Activated T-helper 2 cell treated with anti-CD3 and anti-CD28 coated beads, Interferon-gamma antibody, Interleukin-2, Interleukin-4, amounts not matched to agents 10 μg/mL and 5 μg/mL and 100 μg/mL, durations not matched to agents 14 hours and 24 hours and 36 hours (primary cell): ENCODE measurements around the gene ABCB8. TPM values are rescaled to one million over a fixed set of nuclear protein-coding genes. Genes with fewer than 3 reads are reported as not detected.

Experiments
- DNase-seq: peaks from one replicate; pipeline ENCODE4 v3.0.0; 2021; ENCODE audit warnings: low spot score
- H3K27ac Mint-ChIP-seq: one replicate; pipeline ENCODE4 v1.8.0; 2021; ENCODE audit warnings: mixed read lengths
- H3K27me3 Mint-ChIP-seq: one replicate; pipeline ENCODE4 v1.8.0; 2021; ENCODE audit warnings: low read depth, mixed read lengths
- H3K36me3 Mint-ChIP-seq: one replicate; pipeline ENCODE4 v1.8.0; 2021; ENCODE audit warnings: low read depth, mixed read lengths
- H3K4me1 Mint-ChIP-seq: one replicate; pipeline ENCODE4 v1.8.0; 2021; ENCODE audit warnings: low read depth, mixed read lengths
- H3K4me3 Mint-ChIP-seq: one replicate; pipeline ENCODE4 v1.8.0; 2021; ENCODE audit warnings: low read depth, mild to moderate bottlenecking, moderate library complexity, mixed read lengths
- H3K9me3 Mint-ChIP-seq: one replicate; pipeline ENCODE4 v1.8.0; 2021; ENCODE audit warnings: mixed read lengths
- intact Hi-C: fragments of 100-400 bp; cut with micrococcal nuclease; formaldehyde crosslinking; loops from one replicate; pipeline ENCODE4 v1.15.1; 2023
- total RNA-seq: library from RNA; stranded (reverse); gene quantifications from 2 replicates; pipeline ENCODE4 v1.2.3, GENCODE V29; 2022

ABCB8 gene
- total RNA-seq = 59.5 and 59.6 TPM in 2 replicates

- peaks cover 3% of the 10 kb centered on the region for H3K36me3 Mint-ChIP-seq
- H3K9me3 Mint-ChIP-seq = no peaks in the 10 kb centered on the region
- peak; percentile 99 for DNase-seq
- peaks cover 13% of the 10 kb centered on the region for H3K4me1 Mint-ChIP-seq
- peak within 1 kb of the TSS; percentile 96 for H3K4me3 Mint-ChIP-seq
- peak within 1 kb of the TSS; percentile 93 for H3K27ac Mint-ChIP-seq
- H3K27me3 Mint-ChIP-seq = peaks cover 2% of the 10 kb centered on the region
- intact Hi-C loops = loop anchor here (1.0 to 2.0 kb wide), 5 partner anchors 11 to 322 kb away; partner anchors contain the start of gene TMUB1
Observed at GRCh38 chr7:151028131-151028947, at the start of gene ABCB8. ABCB8 (plus strand) TSS chr7:151028450; CDS start chr7:151028516, 66 bp downstream.

GRCh38 chr7:150979713-150980390, 48.4 kb upstream of the ABCB8 start:
- H3K27ac Mint-ChIP-seq = no peak overlapping the region
- intact Hi-C loops = loop anchor here (5.0 kb wide), 1 partner anchor 32 kb away; no protein-coding TSS in a partner anchor
- no peak for DNase-seq
- H3K36me3 Mint-ChIP-seq = no peaks in the 10 kb centered on the region
- H3K9me3 Mint-ChIP-seq = no peaks in the 10 kb centered on the region
- peaks cover 55% of the 10 kb centered on the region for H3K27me3 Mint-ChIP-seq
- peaks cover 19% of the 10 kb centered on the region for H3K4me1 Mint-ChIP-seq
- H3K4me3 Mint-ChIP-seq = no peak overlapping the region

GRCh38 chr7:150980663-150981062, 47.6 kb upstream of the ABCB8 start:
- peaks cover 14% of the 10 kb centered on the region for H3K4me1 Mint-ChIP-seq
- intact Hi-C loops = no loop called here

GRCh38 chr7:150981644-150982043, 46.6 kb upstream of the ABCB8 start:
- peaks cover 18% of the 10 kb centered on the region for H3K4me1 Mint-ChIP-seq
- no peak for DNase-seq
- intact Hi-C loops = no loop called here
- H3K27me3 Mint-ChIP-seq = peaks cover 55% of the 10 kb centered on the region
- H3K36me3 Mint-ChIP-seq = no peaks in the 10 kb centered on the region
- no peak overlapping the region for H3K4me3 Mint-ChIP-seq
- no peaks in the 10 kb centered on the region for H3K9me3 Mint-ChIP-seq
- no peak overlapping the region for H3K27ac Mint-ChIP-seq

More at GRCh38 chr7:150980663-150981062, 47.6 kb upstream of the ABCB8 start:
- H3K27me3 Mint-ChIP-seq = peaks cover 55% of the 10 kb centered on the region
- no peaks in the 10 kb centered on the region for H3K9me3 Mint-ChIP-seq
- no peak overlapping the region for H3K27ac Mint-ChIP-seq
- H3K4me3 Mint-ChIP-seq = no peak overlapping the region
- no peak for DNase-seq
- no peaks in the 10 kb centered on the region for H3K36me3 Mint-ChIP-seq

- Mint-ChIP-seq H3K4me3 (no peak overlapping the region), H3K27ac (no peak overlapping the region), H3K36me3 (no peaks in the 10 kb centered on the region), H3K27me3 (peaks cover 48% of the 10 kb centered on the region), H3K4me1 (peaks cover 13% of the 10 kb centered on the region), H3K9me3 (no peaks in the 10 kb centered on the region)
- intact Hi-C loops = no loop called here
- no peak for DNase-seq
Observed at GRCh38 chr7:150982351-150982750, 45.9 kb upstream of the ABCB8 start.

- H3K27me3 Mint-ChIP-seq = peaks cover 50% of the 10 kb centered on the region
- no peak overlapping the region for H3K27ac Mint-ChIP-seq
- no peaks in the 10 kb centered on the region for H3K36me3 Mint-ChIP-seq
- no peak for DNase-seq
- intact Hi-C loops = no loop called here
- H3K4me1 Mint-ChIP-seq = peaks cover 14% of the 10 kb centered on the region
- H3K9me3 Mint-ChIP-seq = no peaks in the 10 kb centered on the region
- no peak overlapping the region for H3K4me3 Mint-ChIP-seq
Observed at GRCh38 chr7:150983893-150984368, 44.3 kb upstream of the ABCB8 start.

- peak; percentile 42 for DNase-seq
- Mint-ChIP-seq H3K27ac (no peak overlapping the region), H3K4me3 (no peak overlapping the region), H3K27me3 (peaks cover 46% of the 10 kb centered on the region), H3K36me3 (no peaks in the 10 kb centered on the region), H3K4me1 (peaks cover 12% of the 10 kb centered on the region), H3K9me3 (peaks cover 3% of the 10 kb centered on the region)
- intact Hi-C loops = loop anchor here (1.0 kb wide), 1 partner anchor 208 kb away; no protein-coding TSS in a partner anchor
Observed at GRCh38 chr7:150986099-150986512, 42.1 kb upstream of the ABCB8 start.

GRCh38 chr7:150986556-150986955, 41.7 kb upstream of the ABCB8 start:
- Mint-ChIP-seq H3K27me3 (peaks cover 41% of the 10 kb centered on the region), H3K4me1 (peaks cover 12% of the 10 kb centered on the region), H3K4me3 (no peak overlapping the region), H3K9me3 (peaks cover 3% of the 10 kb centered on the region), H3K36me3 (no peaks in the 10 kb centered on the region), H3K27ac (no peak overlapping the region)
- intact Hi-C loops = loop anchor here (1.0 kb wide), 1 partner anchor 208 kb away; no protein-coding TSS in a partner anchor
- DNase-seq = no peak

GRCh38 chr7:150988230-150989226, 39.7 kb upstream of the ABCB8 start:
- H3K9me3 Mint-ChIP-seq = peaks cover 3% of the 10 kb centered on the region
- H3K4me1 Mint-ChIP-seq = peaks cover 12% of the 10 kb centered on the region
- H3K27me3 Mint-ChIP-seq = peaks cover 30% of the 10 kb centered on the region
- no peak overlapping the region for H3K27ac Mint-ChIP-seq
- H3K36me3 Mint-ChIP-seq = no peaks in the 10 kb centered on the region
- peak overlapping the region; percentile 14 for H3K4me3 Mint-ChIP-seq
- intact Hi-C loops = loop anchor here (1.0 kb wide), 2 partner anchors 25 to 90 kb away; no protein-coding TSS in a partner anchor
- peak; percentile 55 for DNase-seq

GRCh38 chr7:150989456-150989855, 38.8 kb upstream of the ABCB8 start:
- Mint-ChIP-seq H3K27me3 (peaks cover 30% of the 10 kb centered on the region), H3K4me1 (peaks cover 17% of the 10 kb centered on the region), H3K27ac (no peak overlapping the region), H3K4me3 (no peak overlapping the region), H3K9me3 (peaks cover 3% of the 10 kb centered on the region), H3K36me3 (no peaks in the 10 kb centered on the region)
- intact Hi-C loops = no loop called here
- DNase-seq = no peak

- H3K27ac Mint-ChIP-seq = no peak within 1 kb of the TSS
- H3K9me3 Mint-ChIP-seq = peaks cover 3% of the 10 kb centered on the region
- no peaks in the 10 kb centered on the region for H3K36me3 Mint-ChIP-seq
- no peak for DNase-seq
- peaks cover 27% of the 10 kb centered on the region for H3K27me3 Mint-ChIP-seq
- H3K4me1 Mint-ChIP-seq = peaks cover 21% of the 10 kb centered on the region
- no peak within 1 kb of the TSS for H3K4me3 Mint-ChIP-seq
- intact Hi-C loops = no loop called here
Observed at GRCh38 chr7:150990416-150991186, 37.6 kb upstream of the ABCB8 start, which contains the start of gene NOS3. NOS3 (plus strand) TSS chr7:150991017; CDS start chr7:150993804, 2,787 bp downstream.
